Activated T-cell treated with anti-CD3 and anti-CD28 coated beads for 4 hours (primary cell): Measurements from ENCODE around the gene FOXN3.

Experiments used
- DNase-seq: peaks from one replicate; pipeline ENCODE4 v3.0.0-alpha.2; 2020

FOXN3 gene

GRCh38 chr14:89245802-89246201 lies 171.2 kb downstream of the FOXN3 start:
- DNase-seq: no peak

DNA sequence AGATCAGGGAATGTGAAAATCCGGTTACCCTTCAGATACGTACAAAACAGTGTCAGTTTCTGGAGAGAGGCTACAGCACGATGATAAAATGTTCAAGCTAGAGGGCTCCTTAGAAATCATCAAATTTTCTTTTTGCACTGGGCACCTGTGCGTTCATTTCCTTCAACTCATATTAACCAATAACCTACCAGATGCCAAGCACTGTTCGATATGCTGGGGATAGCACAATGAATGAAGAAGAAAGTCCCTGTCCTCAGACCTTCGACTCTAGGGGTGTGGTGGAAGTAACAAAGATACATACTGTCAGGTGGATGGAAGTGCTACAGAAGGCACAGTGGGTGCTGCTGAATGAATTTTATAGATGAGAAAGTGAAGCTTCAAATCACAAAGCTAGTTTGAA lies 172.3 kb downstream of the FOXN3 start:
- no peak for DNase-seq

- DNase-seq: no peak
Measured at GRCh38 chr14:89243741-89244140, 173.3 kb downstream of the FOXN3 start.

- no peak for DNase-seq
Measured at GRCh38 chr14:89243286-89243685, 173.7 kb downstream of the FOXN3 start.

DNA sequence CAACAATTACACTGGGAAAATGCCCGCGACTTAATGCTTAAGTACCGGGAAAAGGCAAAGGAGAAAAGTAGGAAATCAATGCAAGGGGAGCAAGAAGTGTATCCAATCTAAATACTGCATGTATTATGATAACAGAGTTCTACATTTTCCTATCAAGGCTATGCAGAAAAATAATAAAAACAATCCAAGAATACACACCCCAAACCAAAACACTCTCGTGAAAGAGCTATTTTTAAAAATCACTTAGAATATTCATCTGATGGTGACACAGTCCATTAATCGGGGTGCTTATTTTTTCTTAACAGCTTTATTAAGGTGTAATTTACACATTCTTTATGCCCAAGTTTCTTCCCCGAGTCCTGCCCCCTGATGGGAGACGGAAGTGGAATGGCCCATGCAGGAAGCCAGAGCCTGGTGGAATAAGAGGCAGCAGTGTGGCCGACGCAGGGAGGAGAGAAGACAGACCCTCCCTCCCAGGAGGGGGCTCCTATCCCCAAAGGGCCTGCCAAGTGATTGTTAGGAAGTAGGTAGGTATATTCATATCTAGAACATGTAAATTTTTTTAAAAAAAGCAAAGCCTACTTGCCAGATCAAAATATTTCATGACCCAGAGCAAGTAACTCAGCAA lies 174.3 kb downstream of the FOXN3 start:
- DNase-seq: no peak

GRCh38 chr14:89241934-89242651 lies 174.9 kb downstream of the FOXN3 start:
- no peak for DNase-seq

DNA sequence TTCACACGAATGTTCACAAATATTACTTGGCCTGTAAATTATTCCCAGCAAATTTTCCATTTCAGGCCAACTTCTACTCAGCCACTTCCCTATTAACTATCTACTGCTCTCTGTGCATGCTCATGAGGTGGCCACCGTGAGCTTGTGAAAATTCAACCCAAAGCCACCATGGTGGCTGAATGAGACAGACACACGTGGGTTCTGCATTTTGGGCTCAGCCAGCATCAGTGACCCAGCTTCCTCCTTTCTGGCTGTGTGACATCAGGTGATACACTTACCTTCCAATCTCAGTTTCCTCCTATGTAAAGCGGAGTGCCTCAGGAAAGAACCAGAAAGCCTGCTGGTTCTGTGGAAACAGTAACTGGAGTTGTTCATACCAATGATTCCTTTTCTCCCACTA lies 175.8 kb downstream of the FOXN3 start:
- no peak for DNase-seq

DNA sequence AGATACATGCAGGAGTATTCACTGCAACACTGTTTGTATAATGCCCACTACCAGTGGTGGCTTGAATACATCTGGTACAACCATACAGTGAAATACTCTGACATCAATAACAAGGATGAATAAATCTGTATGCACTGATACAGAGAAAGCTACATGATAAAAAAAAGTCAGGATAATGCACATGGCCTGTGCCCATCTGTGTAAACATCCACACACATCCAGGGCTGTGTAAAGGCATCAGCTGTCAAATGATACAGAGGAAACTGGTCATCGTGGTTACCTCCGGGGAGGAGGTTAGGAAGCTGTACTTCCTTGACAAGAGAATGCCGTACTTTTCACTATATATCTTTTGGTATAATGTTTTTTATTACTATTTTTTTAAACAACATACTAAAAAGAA lies 176.6 kb downstream of the FOXN3 start:
- DNase-seq: no peak

DNA sequence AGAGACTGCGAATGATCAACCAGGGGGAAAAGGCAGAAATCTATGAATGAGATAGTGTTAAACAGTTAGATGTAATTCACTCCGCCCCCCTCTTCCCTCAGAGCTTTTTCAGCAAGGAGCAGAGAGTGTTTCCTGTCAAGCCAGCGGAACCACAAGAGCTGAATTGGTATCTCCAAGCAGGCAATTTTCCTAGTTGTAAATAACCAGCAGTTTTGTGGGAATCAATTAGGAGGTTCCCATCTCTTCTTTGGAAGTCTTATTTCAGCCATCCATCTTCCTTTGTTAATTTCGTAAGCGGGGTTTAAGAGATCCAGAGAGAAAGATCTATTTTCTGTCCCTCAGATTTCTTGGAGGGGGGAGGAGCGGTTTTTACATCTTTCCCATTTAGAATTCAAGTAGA lies 178.0 kb downstream of the FOXN3 start:
- DNase-seq: no peak

DNA sequence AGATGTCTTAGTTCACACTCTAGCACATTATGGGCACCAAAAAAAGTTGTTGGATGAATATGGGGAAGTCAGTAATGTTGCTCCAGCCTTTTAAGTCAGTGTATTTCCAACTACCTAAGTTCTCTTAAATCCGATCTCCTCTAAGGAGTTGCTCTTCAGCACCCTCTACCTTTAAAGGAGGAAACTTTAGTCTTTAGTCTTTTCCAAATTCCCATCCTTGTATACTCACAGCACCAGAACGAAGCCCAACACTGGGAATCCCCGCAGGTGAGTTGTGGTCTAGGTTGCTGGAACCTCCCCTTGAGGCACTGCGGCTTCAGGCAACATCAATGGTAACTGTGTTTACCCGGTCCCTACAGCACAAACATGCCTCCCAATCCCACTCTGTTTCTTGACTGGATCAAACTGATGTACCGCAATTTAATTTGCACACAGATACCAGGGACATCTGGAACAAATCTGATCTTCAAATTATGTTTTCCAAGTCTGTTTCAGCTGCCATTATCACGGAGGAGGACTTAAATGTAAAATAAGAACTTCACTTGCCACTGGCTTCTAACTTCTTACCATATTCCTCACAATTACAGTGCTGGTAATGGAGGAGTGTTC lies 179.0 kb downstream of the FOXN3 start:
- DNase-seq: no peak

GRCh38 chr14:89236851-89237250 lies 180.2 kb downstream of the FOXN3 start:
- DNase-seq: no peak

DNA sequence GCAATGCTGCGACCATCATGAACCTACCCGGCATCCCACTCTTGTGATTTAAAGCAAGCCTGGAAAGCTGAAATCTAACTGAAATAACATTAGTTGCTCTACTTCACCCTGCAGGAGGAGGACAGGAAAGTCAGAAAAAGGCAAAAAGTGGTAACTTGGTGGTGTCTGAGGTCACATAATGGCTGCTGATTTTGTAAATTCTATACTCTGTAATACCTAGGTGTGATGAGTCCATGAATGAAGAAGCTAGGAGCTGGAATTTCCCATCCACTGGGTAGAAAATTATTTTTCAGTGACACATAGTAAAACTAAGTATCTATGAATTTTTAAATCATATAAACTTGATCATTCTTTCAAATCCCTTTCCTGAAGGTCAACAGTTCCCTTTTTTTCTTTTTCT lies 183.8 kb downstream of the FOXN3 start:
- DNase-seq: no peak

DNA sequence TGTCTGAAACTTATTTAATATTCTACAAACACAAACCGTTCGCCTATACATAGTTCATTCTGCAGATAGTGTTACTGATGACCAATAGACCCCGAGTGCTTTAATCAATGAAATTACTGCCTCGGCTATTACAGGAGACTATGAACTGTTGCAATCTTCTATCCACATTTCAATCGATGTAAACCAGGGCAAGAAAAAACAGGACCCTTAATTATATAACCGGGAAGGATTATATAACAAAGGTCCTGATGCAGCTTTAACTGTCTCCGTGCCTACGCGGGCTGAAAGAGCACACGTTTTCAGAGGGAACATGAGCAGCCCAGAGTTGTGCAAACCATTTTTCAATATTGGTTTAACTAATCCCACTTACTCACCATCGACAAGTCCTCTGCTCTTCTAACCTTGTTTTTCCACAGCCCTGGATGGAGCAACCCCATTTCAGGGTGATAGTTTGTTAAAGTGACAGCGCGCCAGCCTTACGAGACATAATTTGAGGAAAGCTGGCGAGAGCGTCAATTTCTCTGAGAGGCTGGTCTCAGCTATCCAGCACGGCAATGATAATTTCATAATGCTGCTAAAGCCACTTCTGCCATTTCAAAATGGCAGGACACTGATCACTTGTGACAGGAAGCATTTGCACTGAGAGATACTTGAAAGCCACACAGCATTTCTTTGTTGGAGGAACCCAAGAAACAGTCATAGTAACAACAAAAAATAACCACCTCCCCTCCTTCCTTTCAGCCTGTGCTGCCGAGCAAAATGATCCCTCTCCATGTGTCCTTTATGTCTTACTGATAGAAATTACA lies 184.6 kb downstream of the FOXN3 start:
- DNase-seq: no peak

DNA sequence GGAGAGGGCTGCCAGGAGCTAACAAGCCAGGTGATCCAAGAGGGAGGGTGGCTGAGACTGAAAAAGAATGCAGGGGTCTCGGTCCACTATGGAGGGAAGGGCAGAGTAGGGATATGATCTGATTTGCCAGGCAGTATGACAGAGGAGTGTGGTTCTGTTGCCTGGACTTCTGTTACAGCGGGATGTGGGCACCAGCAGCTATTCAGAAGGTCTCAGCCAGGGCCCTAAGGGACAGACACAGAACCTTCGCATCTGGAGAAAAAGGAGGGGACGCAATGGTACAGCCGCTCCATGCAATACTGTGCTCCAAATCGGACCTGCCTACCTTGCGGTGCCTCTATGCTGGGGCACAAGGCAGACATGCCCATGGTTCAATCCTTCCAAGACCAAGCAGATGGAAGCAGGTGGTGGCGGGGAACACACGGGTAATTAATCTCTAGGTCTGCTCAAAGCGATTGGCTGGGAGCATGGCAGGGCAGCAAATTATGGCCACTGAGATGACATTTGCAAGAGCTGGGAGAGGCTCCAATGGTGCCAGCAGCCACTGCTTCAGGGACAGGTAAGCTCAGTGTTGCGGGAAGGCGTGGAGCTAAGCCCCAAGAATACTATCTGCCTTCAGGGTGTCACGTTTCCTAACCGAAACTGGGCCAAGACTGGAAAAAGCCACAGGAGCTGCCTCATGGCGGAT lies 185.5 kb downstream of the FOXN3 start:
- no peak for DNase-seq

GRCh38 chr14:89228921-89229639 lies 188.0 kb downstream of the FOXN3 start:
- no peak for DNase-seq

DNA sequence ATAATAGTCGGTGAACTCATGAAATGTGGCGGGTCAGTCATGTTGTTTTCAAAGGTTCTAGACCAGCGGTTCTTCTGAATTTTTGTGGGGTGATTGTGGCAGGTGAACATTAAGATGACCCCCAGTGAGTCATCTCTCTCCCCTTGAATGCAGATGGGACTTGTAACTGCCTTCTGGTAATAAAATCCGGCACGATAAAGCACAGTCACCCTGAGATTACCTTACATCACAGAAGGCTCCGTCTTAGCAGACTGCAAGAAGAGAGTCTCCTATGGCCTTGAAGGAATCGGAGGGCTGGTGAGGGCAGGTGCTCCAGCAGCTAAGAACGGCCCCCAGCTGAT lies 189.6 kb downstream of the FOXN3 start:
- no peak for DNase-seq

- no peak for DNase-seq
Measured at GRCh38 chr14:89226801-89227495, 190.1 kb downstream of the FOXN3 start.

GRCh38 chr14:89225607-89226006 lies 191.4 kb downstream of the FOXN3 start:
- DNase-seq: no peak

DNA sequence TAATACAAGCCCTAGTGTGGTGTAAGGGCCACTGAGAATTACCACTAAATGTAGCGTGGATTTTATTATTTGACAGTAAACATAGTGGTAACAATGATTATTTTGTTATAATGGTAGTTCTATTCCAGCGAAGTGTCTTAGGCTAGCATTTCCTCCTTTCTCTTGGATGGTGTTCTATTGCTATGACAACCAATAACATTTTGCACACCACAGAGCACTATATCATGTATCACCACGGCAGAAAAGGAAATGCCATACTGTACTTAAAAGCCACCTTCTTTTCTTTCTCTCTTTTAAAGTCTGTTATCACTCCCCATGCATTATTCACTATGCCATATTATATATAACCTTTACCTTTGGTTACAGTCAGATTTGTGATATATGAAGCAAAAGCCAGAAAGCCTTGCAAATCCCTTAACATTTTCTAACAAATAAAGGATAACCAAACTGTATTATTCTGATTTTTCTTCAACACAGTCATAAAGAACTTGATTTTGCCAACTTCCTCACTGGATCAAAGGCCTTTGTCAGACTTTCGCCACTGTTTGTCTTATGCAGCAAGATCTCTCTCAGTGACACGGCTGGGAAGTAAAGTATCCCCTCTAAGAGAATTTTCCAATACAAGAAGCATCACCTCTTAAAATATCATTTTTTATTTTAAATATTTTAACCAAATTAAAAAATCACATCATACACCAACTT lies 195.8 kb downstream of the FOXN3 start:
- no peak for DNase-seq

DNA sequence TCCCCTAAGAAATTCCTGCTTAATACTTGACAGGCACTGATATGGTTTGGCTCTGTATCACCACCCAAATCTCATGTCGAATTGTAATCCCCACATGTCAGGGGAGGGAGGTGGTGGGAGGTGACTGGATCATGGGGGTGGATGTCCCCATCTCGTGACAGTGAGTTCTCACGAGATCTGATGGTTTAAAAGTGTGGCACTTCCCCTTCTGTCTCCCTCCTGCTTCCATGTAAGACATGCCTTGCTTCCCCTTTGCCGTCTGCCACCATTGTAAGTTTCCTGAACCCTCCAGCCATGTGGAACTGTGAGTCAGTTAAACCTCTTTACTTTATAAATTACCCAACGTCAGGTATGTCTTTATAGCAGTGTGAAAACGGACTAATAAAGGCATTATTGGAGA lies 198.0 kb downstream of the FOXN3 start:
- DNase-seq: no peak

DNA sequence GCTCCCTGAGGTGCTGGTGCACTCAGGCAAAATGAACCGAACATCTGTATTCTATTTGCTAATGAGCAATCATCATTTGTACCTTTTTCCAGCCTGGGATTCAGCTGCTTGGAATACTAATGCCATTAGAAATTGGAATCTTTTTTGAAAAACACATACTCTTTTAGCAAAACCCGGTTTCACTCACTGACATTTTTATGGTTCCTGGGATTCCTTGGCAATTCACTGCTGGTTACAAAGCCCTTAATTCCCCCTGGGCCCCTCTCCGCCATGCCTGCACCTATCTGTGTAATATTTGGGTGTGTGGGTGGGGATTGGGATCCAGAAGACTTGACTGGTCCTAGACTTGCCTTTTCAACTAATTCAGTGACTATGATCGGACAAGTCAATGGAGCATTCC lies 199.1 kb downstream of the FOXN3 start:
- no peak for DNase-seq
